ENCODE data around the gene SLC24A4.

DNA sequence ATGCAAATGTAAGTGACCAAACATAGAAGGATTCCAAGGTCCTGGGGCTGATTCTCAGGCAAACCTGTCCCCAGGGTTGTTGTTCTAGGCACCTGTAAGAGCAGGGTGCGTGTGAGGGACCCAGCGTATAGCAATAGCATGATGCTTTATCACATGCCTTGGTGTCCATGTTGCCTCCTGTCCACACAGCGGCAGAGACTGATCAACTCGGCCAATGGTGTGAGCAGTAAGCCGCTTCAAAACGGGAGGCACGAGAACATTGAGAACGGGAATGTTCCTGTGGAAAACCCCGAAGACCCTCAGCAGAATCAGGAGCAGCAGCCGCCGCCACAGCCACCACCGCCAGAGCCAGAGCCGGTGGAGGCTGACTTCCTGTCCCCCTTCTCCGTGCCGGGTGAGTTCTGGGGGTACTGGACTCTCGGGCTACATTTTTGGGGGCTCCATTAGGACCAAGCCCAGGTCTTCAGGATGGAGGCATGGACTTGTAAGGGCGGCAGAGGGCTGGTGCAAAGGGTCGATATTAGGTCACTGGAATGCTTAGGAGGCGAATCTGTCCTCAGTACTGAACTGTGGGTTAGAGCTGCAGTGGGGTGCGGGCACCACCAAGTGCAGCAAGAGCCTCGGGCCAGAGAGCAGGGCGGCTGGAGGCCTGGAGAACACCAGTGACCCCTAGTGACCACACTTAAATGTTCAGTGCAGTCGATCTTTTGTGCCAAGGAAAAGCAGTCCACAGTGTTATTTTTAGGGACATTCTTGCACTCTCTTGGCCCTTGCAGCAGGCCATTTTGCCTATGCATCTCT lies 133.4 kb downstream of the SLC24A4 start:
- TF ChIP-seq, protein P1, sequence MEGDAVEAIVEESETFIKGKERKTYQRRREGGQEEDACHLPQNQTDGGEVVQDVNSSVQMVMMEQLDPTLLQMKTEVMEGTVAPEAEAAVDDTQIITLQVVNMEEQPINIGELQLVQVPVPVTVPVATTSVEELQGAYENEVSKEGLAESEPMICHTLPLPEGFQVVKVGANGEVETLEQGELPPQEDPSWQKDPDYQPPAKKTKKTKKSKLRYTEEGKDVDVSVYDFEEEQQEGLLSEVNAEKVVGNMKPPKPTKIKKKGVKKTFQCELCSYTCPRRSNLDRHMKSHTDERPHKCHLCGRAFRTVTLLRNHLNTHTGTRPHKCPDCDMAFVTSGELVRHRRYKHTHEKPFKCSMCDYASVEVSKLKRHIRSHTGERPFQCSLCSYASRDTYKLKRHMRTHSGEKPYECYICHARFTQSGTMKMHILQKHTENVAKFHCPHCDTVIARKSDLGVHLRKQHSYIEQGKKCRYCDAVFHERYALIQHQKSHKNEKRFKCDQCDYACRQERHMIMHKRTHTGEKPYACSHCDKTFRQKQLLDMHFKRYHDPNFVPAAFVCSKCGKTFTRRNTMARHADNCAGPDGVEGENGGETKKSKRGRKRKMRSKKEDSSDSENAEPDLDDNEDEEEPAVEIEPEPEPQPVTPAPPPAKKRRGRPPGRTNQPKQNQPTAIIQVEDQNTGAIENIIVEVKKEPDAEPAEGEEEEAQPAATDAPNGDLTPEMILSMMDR (IDR thresholded peaks at IDR 0.05; ENCODE audit: poor library complexity), result peak; percentile 69
- no peak for TF ChIP-seq EZH2phosphoT487 (IDR thresholded peaks at IDR 0.05; ENCODE audit: low read depth, severe bottlenecking, unreplicated experiment)

Data from hepatocyte (in vitro differentiated cells).